GOT3 (cell line): ENCODE measurements around the gene FFAR4.

ENCODE experiments used
- DNase-seq: peaks from one replicate; lab custom pipeline; 2025; ENCODE audit warnings: mixed read lengths; lab: John Stamatoyannopoulos, UW

The FFAR4 gene

DNA sequence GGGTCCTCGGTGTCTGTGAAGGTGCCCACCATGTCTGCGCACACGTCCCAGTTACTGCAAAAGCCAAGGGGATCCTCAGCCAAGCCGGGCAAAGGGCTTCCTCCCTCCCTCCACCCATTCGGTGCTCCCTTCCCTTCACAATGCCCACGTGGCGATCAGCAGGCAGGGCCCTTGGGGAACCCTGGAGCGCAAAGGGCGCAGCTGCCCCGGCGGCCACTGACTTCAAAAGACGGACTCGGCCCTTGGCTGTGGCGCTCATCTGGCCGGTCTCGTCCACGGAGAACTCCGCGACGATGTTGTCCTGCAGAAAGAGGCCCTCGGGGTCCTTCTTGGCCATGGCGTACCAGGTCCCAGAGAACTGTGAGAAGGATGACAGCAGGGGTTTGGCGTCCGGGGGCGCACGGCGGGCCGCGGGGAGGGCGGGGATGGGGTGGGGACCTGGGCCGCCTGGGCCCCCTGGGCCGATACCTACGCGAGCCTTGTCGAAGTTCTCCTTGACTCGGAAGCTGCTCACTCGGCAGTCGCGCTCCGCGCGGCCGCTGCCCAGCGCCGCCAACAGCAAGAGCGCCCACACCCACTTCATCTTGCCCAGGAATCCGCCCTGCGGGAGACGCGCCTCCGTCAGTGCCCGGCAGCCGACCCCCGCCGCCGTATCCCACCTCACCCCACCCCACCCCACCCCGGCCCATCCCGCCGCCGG, 34.1 kb downstream of the FFAR4 start:
- no peak for DNase-seq

DNA sequence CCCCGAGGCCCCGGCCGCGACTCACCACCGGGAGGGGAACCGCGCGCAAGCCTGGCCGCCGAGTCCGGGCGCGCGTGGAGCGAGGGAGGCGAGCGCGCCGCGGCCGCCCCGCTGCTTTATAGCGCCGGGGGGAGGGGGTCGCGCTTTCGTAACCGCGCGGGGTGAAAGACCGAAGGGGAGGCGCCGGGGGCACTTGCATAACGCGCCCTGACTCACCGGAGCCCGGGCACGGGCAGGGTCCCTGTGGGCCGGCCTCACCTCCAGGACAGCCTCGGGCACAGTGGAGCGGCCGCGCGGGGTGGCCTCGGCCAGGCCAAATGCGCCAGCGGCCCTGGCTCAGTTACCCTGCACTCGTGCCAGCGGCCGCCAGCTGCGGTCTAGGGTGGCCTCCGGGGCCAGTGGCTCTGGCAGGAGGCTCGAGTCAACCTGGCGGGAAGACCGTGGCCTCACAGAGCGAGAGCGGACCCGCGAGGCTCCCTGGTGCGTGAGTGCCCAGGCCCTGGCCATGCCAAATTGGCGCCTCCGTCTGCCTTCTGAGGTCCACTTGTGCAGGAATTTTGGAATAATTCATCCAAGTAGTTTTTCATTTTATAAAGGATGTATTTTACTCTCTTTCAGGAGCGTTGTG, 34.8 kb downstream of the FFAR4 start, which contains the start of gene RBP4:
Gene RBP4, minus strand, starts transcription at position 90 of the 628 bp plus-strand sequence. CDS start 207 bp downstream, outside the sequence.
- DNase-seq, result peak; percentile 43

DNA sequence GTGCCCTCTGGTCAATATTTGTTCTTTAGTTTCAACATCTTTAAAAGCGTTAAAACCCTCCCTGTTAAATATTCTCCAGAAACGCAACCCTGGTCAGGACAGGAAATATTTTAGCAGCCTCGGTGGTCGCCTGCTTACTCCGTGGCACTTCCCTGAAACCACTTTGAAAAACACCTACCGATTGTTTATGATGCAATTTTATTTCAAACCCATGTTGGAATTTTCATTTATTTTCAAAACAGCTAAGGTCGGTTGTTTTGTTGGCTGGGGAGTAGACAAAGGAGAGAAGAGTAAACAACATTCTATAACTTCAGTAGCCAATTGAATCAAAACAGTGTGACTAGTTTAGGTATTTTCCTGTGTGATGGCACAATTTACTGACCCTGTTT, 35.3 kb downstream of the FFAR4 start:
- no peak for DNase-seq

DNA sequence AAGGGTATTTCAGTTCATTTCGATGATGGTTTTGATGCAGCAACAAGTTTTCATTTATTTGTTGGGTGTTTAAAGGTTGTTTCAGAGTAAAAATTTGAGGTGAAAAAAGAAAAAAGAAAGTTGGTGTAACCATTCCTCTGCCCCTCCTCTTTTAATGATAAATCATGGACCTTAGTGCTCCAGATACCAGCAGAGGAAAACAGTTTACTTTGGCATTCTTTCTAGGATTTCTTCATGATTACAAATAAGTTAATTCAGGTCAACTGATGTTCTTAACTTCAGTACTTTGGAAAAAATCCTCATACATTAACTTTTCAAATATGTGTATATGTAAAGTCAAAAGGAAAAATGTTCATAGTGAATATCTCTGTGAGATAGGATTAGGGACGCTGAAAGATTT, 36.6 kb downstream of the FFAR4 start:
- DNase-seq, result no peak

DNA sequence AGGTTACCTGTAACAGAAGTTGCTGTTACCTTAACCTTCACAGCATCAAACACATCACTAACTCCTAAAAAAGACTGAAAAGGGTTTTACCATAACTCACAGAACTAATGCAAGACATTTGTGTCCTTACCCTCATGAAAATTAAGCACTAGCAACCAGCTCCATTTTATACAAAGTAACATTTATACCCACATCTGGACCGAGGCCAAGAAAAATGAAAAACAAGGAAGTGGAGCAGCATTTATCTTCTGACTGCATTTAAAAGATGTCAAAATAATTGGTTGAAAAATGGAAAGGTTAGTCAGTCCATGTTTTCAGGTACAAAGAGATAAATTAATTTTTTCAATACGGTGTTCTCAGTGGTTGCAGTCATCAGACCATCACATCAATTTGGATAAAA, 37.7 kb downstream of the FFAR4 start:
- no peak for DNase-seq

DNA sequence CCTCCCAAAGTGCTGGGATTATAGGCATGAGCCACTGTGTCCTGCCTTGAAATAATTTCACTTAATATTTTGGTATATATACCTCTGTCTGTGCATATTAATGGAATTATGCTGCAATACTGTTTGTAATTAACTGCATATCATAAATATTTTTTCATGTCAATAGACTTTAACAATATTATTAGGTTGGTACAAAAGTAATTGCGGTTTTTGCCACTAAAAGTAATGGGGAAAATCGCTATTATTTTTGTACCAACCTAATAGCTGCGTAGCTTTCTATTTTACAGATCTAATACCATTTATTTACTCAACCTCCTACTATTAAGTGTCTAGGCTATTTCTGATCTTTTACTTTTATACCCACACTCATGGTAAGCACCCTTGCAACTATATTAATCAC, 42.0 kb downstream of the FFAR4 start:
- no peak for DNase-seq

DNA sequence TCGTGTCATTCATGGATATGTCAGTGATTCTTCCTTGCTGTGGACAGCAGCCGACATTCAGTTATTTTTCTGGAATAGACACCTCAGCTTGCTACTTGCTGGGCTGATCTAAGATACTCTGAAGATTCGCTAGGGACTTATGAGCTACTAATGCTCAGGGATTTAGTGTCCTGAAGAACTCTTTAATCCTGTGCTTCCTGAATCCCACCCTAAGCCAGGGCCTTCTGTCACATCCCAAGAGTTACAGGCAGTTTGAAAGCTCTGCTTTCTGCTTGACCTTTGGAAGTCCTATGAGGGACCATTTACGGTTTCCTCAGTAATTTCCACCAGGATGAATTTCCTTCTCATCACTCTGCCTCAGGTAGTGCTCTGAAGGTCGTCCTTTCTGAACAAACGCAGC, 45.8 kb downstream of the FFAR4 start, which contains the start of gene PDE6C:
Gene PDE6C, plus strand, starts transcription at position 227 of the 400 bp plus-strand sequence. CDS start 189 bp downstream, outside the sequence.
- no peak for DNase-seq

DNA sequence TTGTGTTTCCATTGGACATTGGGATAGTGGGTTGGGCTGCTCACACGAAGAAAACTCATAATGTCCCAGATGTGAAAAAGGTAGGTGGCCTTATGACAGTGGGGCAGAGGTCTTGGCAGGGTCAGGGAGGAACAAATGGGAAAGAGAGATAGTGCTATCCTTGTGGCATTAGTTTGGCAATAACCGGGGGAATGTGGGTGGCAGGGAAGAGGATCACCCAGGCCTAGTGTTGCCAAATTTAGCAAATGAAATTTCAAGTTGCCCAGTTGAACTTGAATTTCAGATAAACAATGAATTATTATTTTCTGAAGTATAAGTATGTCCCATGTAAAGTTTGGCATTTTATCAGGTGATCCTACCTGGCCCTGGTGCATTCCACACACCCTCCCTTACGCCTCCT, 46.7 kb downstream of the FFAR4 start:
- DNase-seq, result no peak

DNA sequence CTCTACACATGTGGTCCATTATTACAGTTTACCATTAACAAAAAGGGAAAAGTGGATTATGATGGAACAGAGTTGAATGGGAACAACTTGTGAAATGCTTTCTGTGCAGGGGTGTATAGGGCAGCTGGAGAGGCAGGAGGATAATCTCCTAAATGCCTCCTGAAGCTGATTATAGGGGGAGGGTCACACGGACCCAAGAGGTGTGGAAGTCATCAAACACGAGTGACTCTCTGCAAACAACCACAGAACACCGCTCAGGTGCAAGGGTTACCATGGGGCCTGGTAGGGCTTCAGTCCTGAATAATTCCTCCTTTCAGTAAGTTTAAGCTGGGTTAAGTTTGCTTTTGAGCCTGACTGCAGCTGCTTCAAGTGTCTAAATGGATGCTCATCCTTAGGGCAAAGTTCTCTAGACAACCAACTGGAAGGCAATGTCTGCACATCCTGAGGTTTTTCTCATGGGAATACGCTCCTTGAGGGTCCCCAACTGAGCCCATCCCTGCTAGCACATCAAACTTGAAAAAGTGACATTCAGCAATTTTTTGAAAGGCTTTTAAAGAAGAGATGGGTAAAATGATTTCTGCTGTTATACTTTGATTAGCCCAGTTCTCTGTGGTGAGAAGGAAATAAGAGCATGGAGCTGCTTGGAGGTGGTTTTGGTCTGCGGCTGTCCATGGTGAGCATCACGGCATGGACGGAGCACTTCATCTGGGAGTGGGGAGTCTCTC, 47.8 kb downstream of the FFAR4 start:
- DNase-seq, result no peak

DNA sequence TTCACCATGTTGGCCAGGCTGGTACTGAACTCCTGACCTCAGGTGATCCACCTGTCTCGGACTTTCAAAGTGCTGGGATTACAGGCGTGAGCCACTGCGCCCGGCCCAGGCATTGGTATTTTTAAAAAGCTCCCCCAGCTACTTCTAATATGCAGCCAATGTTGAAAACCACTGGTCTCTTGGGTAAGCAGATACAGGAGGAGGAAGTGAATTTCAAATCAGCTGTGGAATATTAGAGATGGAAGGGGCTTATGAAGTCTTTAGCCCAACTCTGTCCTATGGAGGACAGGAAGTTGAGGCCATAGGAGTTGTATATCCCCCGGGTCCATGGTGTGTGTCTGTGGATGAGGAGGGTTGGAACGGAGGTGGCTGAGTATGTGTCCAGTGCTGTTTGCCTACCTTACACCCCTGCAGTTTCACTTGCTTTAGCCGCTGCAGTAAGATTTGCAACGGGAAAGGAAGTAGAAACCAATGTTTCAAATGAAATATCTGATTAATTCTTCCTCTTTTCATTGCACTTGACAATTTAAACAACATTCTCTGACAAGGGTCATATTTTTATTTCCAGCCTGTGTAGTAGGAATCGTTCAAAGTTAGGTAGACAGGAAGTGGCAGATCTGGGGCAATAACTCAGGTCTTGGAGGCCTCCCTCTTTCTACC, 49.2 kb downstream of the FFAR4 start:
- no peak for DNase-seq

DNA sequence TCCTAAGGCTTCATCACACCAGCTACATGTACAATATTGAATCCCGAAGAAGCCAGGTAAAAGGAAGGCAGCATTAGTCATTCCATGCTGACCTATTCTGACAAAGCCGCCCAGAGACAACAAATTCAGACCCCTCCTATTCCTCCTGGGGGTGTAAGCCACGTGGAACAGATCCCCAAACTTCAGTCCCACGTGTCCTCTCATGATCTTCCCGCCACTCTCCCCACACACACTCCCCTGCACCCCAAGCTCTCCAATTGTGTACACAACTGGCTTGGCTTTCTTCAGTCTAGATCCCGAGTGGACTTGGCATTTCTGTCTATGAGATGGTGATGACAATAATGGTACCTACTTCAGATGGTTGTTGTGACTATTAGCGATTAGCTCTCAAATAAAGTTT, 54.5 kb downstream of the FFAR4 start:
- no peak for DNase-seq

DNA sequence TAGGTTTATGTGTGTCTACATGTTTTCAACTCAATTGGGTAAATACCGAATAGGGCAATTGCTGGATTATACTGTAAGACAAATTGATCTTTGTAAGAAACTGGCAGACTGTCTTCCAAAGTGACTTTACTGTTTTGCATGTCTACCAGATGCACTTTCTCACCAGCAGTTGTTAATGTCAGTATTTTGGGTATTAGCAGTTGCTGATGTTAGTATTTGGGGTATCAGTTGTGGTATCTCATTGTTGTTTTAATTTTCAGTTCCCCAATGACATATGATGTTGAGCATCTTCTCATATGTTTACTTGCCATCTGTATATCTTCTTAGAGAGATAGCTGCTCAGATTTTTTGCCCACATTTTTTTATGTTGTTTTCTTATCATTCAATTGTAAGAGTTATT, 56.5 kb downstream of the FFAR4 start:
- DNase-seq, result no peak

DNA sequence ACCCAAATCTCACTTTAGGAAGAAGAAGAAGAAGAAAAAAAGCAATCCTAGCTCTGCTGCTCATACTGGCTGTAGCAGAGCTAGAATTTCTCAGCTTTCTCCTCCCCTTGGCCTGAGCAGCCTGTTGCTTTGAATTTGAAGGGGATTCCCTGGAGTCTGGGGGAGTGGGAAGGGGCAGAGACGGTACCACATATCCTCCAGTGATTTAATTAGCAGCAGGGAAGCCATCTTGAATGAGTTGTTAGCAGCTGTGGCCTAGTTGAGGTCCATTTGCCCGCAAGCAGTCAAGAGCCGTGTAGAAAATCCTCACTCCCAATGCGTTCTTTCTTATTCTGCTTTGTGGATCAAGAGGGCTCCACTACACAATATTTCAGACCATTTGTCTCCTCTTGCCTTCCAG, 62.4 kb downstream of the FFAR4 start:
- no peak for DNase-seq

DNA sequence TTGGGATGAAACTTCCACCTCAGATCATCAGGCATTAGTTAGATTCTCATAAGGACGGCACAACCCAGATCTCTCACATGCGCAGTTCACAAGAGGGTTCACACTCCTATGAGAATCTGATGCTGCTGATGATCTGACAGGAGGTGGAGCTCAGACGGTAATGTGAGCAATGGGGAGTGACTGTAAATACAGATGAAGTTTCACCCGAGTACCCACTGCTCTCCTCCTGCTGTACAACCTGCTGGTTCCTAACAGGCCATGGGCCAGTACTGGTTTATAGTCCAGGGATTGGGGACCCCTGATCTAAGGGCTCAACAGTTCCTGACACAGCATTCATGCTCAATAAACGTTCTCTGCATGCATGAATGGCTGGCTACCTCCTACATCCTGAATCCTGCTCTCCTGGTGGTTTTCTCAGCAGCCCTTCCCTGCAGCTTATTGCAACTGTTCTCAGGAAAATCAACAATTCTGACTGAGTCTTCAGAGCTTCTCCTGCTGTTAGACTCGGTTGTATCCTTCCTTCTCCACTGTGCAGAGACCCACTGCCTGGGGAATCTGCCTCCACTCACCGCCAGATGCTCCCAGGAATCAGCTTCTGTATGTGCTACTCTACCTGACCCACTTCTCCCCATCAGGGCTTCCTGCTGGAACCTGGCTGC, 63.3 kb downstream of the FFAR4 start:
- no peak for DNase-seq

DNA sequence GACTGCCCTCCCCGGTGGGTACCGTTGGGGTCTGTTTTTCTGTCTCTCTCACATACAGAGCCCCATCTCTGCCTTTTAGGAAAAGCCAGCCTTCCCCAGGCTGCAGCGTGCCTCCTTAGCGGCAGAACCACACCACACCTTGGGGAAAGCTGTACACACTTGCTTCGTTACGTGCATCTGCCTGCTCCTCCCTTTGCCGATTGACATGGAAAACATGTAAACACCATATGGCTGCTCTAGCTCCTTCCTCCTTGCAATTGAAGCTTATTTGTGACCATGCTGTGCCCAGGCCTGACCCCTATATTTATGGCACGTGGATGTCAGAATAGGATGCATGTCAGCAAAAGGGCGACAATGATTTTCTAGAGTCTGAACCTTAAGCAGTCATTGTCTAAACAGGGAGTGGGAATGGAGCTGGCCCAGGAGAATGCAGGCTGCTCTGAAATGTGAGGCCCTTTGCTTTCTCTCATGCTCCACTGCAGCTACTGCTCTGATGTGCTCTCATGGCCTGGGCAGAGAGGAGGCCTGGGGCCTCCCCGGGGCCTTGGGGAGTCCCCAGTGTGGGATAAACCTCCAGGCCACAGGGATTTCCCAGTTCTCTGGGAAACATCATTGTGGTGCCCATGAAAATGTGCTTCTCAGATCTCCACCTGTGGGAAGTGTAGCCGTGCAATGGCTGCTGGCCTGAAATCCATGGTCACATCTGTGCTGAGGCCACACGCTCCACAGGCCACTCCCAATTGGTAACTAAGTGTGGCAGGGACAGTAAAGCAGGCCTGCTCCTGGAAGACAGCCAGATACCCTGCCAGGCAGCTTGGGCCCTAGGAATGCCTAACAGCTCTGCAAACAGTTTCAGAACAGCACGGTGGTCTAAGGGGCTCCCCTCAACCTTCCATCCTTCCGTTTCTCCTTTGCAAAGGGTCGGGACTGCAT, 64.4 kb downstream of the FFAR4 start:
- no peak for DNase-seq
